Ascending aorta (tissue), 2 donors: ENCODE results near the gene LDLRAD4. TPM values are rescaled to one million over a fixed set of nuclear protein-coding genes. Genes with fewer than 3 reads are reported as not detected.

Experiments
- DNase-seq, 2 donors: peaks; one replicate each; pipeline ENCODE4 v3.0.0-alpha.2; 2019; ENCODE audit warnings: low spot score in 2 of 2
- H3K27ac ChIP-seq, 2 donors: fragments of 200-600 bp; sonication (generic); one replicate each; pipeline ENCODE4 v1.5.1; 2016 to 2017; ENCODE audit warnings: mild to moderate bottlenecking in 1 of 2
- H3K27me3 ChIP-seq: fragments of 200-600 bp; sonication (generic); one replicate; pipeline ENCODE4 v1.5.1; 2017
- H3K36me3 ChIP-seq, 2 donors: fragments of 200-600 bp; sonication (generic); one replicate each; pipeline ENCODE4 v1.5.1; 2016
- H3K4me1 ChIP-seq, 2 donors: fragments of 200-600 bp; sonication (generic); one replicate each; pipeline ENCODE4 v1.5.1; 2016 to 2017; ENCODE audit warnings: mild to moderate bottlenecking in 1 of 2
- H3K4me3 ChIP-seq, 2 donors: fragments of 200-600 bp; sonication (generic); one replicate each; pipeline ENCODE4 v1.5.1; 2016 to 2017; ENCODE audit warnings: mild to moderate bottlenecking in 1 of 2
- H3K9me3 ChIP-seq, 2 donors: fragments of 200-600 bp; sonication (generic); one replicate each; pipeline ENCODE4 v1.5.1; 2016
- CTCF ChIP-seq, 3 experiments: fragments of 200-600 bp in 2 of 3; fragments of 450-650 bp in 1 of 3; sonication (generic) in 2 of 3; IDR thresholded peaks; one replicate each; pipeline ENCODE4 v1.5.1; 2016 to 2019; ENCODE audit warnings: antibody characterized with exemption in 3 of 3, mild to moderate bottlenecking in 1 of 3, moderate library complexity in 1 of 3
- intact Hi-C: fragments of 100-400 bp; cut with DNase I; formaldehyde crosslinking; loops from one replicate; pipeline ENCODE4 v1.15.1; 2023
- total RNA-seq: library from RNA; depleted of rRNA; stranded (reverse); fragments of >200 nt; gene quantifications from one replicate; pipeline ENCODE4 v1.1.0, GENCODE V29; 2016

The LDLRAD4 gene
- total RNA-seq, 1 donor from 2014 or later = 21.0 TPM

GRCh38 chr18:13308369-13308768 is 89.8 kb downstream of the LDLRAD4 start:
- Histone ChIP-seq H3K27me3 (no peaks in the 10 kb centered on the region), H3K27ac (no peak overlapping the region), H3K4me1 (no peaks in the 10 kb centered on the region), H3K9me3 (peaks cover 0 to 7% of the 10 kb centered on the region in 2 donors), H3K36me3 (peaks cover 0 to 5% of the 10 kb centered on the region in 2 donors), H3K4me3 (no peak overlapping the region)
- intact Hi-C loops = no loop called here
- DNase-seq = no peak
- no peak for TF ChIP-seq CTCF (IDR thresholded peaks at IDR 0.05)

GRCh38 chr18:13309031-13309747 is 90.6 kb downstream of the LDLRAD4 start:
- no peaks in the 10 kb centered on the region for H3K27me3 ChIP-seq
- DNase-seq = no peak
- no peak overlapping the region for H3K27ac ChIP-seq
- H3K9me3 ChIP-seq = peaks cover 0 to 7% of the 10 kb centered on the region in 2 donors
- H3K4me1 ChIP-seq = no peaks in the 10 kb centered on the region
- TF ChIP-seq CTCF (IDR thresholded peaks at IDR 0.05) = no peak
- H3K4me3 ChIP-seq = no peak overlapping the region
- H3K36me3 ChIP-seq = peaks cover 0 to 5% of the 10 kb centered on the region in 2 donors
- intact Hi-C loops = no loop called here

GRCh38 chr18:13309748-13310670 is 91.4 kb downstream of the LDLRAD4 start:
- Histone ChIP-seq H3K9me3 (peaks cover 0 to 7% of the 10 kb centered on the region in 2 donors), H3K27ac (no peak overlapping the region), H3K36me3 (peaks cover 0 to 8% of the 10 kb centered on the region in 2 donors), H3K4me3 (no peak overlapping the region), H3K27me3 (no peaks in the 10 kb centered on the region), H3K4me1 (no peaks in the 10 kb centered on the region)
- TF ChIP-seq CTCF (IDR thresholded peaks at IDR 0.05) = no peak
- intact Hi-C loops = no loop called here
- no peak for DNase-seq

GRCh38 chr18:13311193-13311592 is 92.6 kb downstream of the LDLRAD4 start:
- peaks cover 0 to 7% of the 10 kb centered on the region in 2 donors for H3K9me3 ChIP-seq
- no peak overlapping the region for H3K4me3 ChIP-seq
- no peak overlapping the region for H3K27ac ChIP-seq
- intact Hi-C loops = no loop called here
- H3K27me3 ChIP-seq = no peaks in the 10 kb centered on the region
- peaks cover 0 to 7% of the 10 kb centered on the region in 2 donors for H3K36me3 ChIP-seq
- DNase-seq = no peak
- H3K4me1 ChIP-seq = no peaks in the 10 kb centered on the region
- TF ChIP-seq CTCF (IDR thresholded peaks at IDR 0.05) = no peak

- DNase-seq = no peak
- no peaks in the 10 kb centered on the region for H3K27me3 ChIP-seq
- H3K4me3 ChIP-seq = no peak overlapping the region
- peaks cover 0 to 7% of the 10 kb centered on the region in 2 donors for H3K36me3 ChIP-seq
- no peak overlapping the region for H3K27ac ChIP-seq
- H3K4me1 ChIP-seq = no peaks in the 10 kb centered on the region
- no peak for TF ChIP-seq CTCF (IDR thresholded peaks at IDR 0.05)
- H3K9me3 ChIP-seq = peaks cover 0 to 10% of the 10 kb centered on the region in 2 donors
- intact Hi-C loops = no loop called here
These were observed 94.0 kb downstream of the LDLRAD4 start for GRCh38 chr18:13312515-13312914.
